ENCODE results near the gene PID1.

Gene PID1

GRCh38 chr2:229257985-229258384, 13.1 kb downstream of the PID1 start:
- no peak for DNase-seq

GRCh38 chr2:229256376-229256775, 14.7 kb downstream of the PID1 start:
- no peak for DNase-seq

- DNase-seq: no peak
These were observed 16.9 kb downstream of the PID1 start for GRCh38 chr2:229254206-229254605.

DNA sequence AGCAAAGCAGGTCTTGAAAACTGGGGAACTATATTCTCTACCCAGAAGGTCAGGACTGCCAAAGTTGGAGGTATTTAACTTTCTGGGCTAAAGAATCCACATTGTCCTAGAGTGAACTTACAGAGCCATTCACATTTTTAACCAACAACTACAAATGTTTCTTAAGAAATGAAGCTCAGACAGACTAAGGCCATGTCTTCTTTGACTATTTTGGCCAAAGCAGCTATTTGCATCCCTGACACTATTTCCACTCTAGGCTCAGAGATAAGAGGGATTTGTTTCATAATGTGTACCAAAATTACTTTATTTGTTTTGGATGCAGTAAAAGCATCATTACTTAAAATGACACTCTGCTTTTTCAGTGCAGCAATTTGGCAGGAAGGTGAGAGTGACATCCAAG, 18.1 kb downstream of the PID1 start:
- DNase-seq: no peak

- no peak for DNase-seq
These were observed 18.8 kb downstream of the PID1 start for GRCh38 chr2:229252280-229252679.

DNA sequence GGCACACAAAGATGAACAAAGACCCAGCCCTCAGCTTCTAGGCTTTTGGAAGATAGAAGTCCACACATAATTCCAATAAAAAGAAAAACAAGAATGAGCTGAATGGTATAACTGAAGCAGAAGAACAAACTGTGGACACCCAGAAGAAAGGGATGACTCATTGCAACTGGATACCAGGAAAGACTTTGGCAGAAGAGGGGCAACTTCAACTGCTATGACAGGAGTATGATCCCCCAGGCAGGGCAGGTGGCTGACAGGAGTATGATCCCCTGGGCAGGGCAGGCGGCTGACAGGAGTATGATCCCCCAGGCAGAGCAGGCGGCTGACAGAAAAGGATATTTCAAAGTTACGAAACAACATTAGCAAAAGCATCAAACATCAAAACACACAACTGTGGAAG, 21.6 kb downstream of the PID1 start:
- no peak for DNase-seq

- DNase-seq: no peak
These were observed 24.8 kb downstream of the PID1 start for GRCh38 chr2:229246334-229246733.

GRCh38 chr2:229244975-229245374, 26.1 kb downstream of the PID1 start:
- no peak for DNase-seq

GRCh38 chr2:229243890-229244560, 27.1 kb downstream of the PID1 start:
- DNase-seq: no peak

- no peak for DNase-seq
These were observed 30.0 kb downstream of the PID1 start for GRCh38 chr2:229240984-229241491.

- no peak for DNase-seq
These were observed 32.1 kb downstream of the PID1 start for GRCh38 chr2:229239021-229239420.

DNA sequence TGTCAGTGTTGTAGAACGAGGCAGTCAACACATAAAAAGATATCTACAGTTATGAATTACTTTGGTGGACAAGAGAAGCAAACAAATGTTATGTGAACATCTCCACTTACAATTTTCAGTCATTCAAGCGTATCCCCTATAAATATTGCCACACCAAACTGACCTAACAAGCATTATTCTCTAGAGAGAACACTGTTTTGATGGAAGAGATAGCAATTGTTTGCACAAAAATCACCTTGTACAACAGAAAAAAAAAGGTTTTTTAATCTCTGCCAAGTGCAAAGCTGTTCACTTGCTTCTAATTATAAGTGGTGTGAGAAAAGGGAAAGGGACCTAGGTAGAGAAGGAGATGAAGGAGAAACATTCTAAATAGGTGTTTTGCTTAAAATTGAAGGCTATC, 33.8 kb downstream of the PID1 start:
- DNase-seq: no peak

DNA sequence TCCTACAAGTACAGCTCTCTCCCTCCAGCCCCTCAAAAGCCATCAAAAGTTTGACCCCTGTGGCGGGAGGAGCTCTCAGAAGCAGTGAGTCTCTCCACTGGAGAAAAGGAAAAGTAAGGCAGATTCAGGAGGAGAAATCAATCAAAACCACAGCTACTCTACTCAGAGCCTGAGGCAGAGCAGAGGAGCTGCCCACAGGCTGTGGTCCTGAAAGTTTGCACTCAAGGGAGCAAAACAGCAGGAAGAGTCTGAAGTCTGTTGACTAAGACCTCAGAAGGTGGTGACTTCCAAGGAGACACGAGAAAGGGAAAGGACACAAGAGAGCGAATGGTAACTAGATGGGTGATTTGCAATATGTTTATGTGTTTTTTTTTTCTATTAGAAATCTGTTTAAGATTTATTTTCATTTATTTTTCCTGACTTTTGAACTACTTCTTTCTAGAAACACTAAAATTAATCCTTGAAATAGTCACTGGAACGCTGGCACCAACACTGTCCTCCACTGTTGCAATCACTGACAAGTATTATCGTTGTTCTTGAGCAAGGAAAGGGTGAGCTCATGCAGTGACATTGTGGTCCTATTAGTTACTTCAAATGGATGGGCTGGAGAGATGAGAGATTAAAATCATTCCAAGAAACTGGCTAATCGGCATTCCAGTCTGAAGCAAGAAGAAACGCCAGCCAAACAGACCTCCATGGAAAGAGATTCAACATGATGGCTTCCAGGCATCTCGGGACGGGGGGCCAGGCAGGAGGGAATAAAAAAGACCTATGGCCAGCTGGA, 35.8 kb downstream of the PID1 start:
- no peak for DNase-seq

DNA sequence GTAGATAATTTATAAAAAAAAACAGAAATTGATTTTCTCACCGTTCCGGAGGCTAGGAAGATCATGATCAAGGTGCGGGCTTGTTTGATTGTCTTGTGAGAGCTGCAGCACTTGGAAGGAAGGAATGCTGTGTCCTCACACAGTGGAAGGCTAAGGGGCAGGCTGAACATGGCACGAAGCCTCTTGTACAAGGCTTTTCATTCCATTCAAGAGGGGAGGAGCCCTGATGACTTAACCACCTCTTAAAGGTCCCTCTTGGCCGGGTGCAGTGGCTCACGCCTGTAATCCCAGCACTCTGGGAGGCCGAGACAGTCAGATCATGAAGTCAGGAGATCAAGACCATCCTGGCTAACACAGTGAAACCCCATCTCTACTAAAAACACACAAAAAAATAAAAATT, 39.2 kb downstream of the PID1 start:
- DNase-seq: no peak

DNA sequence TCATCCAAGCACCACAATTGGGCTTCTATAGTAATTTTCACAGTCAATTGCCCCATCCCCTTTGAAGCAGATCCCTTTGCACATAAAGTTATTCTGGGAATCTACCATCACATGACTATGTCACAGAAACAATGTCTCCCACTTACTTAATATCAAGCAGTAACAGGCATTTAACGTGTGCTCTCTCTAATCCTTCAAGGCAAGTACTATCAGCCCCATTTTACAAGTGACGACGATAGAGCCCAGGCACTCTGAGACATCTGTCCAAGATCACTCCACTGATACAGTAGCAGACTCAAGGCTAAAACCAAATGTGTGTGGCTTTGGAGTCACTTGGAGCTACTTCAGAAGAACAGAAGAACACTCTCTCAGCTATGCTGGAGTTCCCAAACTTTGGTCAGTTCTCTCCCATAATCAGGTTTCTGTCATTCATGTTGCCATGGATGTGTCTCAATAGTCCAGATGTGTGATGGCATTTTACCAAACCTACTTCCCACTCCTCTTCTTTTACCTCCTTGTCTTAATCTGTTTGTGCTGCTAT, 39.7 kb downstream of the PID1 start:
- no peak for DNase-seq

GRCh38 chr2:229230911-229231310, 40.2 kb downstream of the PID1 start:
- no peak for DNase-seq

DNA sequence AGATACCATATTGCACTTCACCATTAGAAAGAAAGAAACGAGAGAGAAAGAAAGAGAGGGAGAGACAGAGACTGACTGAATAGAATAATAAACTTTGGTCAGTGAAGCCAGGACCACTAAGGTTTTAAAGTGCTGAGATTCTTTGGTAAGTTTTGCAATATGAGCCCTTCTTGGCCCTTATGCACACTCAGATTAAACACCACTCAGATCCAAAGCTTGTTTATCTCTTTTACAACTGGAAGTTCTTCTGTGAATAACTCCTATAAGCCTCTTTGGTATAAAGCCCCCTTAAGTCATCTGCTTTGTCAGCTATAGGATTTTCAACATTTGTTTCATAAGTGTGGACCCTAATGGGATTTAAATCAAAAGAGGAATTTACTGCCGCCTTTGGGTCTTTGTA, 40.8 kb downstream of the PID1 start:
- DNase-seq: no peak

DNA sequence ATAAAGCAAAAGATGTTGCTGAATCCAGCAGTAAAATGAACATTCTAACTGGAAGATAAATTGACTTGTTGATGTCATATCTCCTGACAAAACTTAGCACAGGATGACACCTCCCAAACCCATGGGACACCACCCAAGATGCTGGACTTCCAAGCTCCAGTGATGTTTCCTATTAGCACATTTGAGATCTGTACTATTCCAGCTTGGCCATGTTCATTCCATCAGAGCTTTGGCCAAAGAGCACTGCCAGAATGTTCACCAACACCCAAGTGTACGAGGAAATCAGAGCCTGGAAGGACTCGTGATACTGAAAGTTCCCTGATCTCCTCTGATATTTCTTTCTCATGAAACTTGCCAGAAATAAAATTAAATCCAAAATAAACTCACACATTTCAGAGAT, 44.7 kb downstream of the PID1 start:
- no peak for DNase-seq

DNA sequence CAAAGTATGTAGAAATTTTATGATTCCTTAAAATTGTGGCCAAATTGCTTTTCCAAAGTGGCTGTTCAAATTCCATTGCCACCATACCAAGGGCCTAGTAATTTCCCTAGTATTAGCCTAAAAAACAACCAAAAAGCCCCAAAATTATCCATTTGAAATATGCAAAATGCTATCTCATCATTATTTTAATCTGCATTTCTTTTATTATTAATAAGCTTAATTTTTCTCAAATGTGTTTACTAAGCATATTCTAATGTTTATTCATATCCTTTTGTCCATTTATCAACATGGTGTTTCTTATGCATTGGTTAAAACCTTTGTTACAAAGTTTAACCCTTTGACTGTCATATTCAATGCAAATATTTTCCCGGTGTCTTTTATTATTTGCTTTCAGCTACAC, 48.0 kb downstream of the PID1 start:
- DNase-seq: no peak

- DNase-seq: no peak
These were observed 49.4 kb downstream of the PID1 start for GRCh38 chr2:229221641-229222040.

DNA sequence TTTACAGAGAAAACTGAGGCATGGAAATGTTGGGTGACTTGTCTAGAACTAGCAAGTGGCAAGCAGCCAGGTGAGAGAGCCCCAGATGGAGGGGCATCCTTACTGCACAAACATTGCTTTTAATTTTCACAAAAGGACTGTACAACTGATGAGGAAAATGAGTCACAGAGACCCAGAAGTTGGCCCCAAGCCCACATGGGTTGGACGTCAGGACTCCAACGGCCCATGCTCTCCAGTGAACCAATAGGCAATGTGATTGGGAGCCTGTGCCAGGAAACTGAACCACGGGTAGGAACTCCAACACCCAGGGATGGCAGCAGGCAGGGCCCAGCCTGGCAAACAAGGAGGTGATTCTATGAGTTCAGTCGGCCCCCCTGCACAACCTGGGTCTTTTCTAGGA, 50.8 kb downstream of the PID1 start:
- no peak for DNase-seq

- no peak for DNase-seq
These were observed 52.7 kb downstream of the PID1 start for GRCh38 chr2:229218329-229218921.

GRCh38 chr2:229212241-229212640, 58.8 kb downstream of the PID1 start:
- no peak for DNase-seq

DNA sequence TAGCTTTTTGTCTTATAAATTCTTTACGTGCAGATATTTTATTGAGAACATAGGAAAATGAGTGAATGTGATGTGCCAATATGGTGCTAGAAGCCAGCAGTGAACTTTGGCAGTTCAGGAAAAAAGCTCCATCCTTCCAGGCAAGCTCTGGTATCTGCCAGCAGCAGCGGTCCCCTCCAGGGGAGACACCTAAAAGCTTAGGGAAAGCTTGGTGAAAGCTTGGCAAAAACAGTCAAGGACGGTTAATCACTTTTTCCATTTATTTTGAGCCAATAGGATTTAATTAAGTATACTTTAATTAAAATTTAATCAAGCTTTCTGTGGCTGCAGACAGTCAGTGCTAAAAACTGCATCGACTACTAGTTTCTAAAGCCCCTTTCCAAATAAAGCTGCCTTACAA, 60.4 kb downstream of the PID1 start:
- no peak for DNase-seq
